Uterus (tissue), 4 donors: Measurements from ENCODE around the gene SARS1. TPM values are rescaled to one million over a fixed set of nuclear protein-coding genes. Genes with fewer than 3 reads are reported as not detected.

ENCODE experiments used
- DNase-seq, 2 donors: peaks; one replicate each; pipeline ENCODE4 v3.0.0-alpha.2; 2019 to 2020
- H3K27ac ChIP-seq, 2 donors: fragments of 200-600 bp; sonication (generic); 1 replicate in 1 of 2; 2 replicates in 1 of 2; pipeline ENCODE4 v1.5.1; 2016 to 2018
- H3K27me3 ChIP-seq, 2 donors: fragments of 200-600 bp; sonication (generic); one replicate each; pipeline ENCODE4 v1.5.1; 2018 to 2019; ENCODE audit warnings: control low read depth in 1 of 2
- H3K36me3 ChIP-seq, 2 donors: fragments of 200-600 bp; sonication (generic); one replicate each; pipeline ENCODE4 v1.5.1; 2019; ENCODE audit warnings: control low read depth in 1 of 2
- H3K4me1 ChIP-seq, 2 donors: fragments of 200-600 bp; sonication (generic); one replicate each; pipeline ENCODE4 v1.5.1; 2018 to 2019; ENCODE audit warnings: control low read depth in 1 of 2
- H3K4me3 ChIP-seq, 2 donors: fragments of 200-600 bp; sonication (generic); 1 replicate in 1 of 2; 2 replicates in 1 of 2; pipeline ENCODE4 v1.5.1; 2018 to 2019; ENCODE audit warnings: mild to moderate bottlenecking in 1 of 2
- H3K9me3 ChIP-seq, 2 donors: fragments of 200-600 bp; sonication (generic); one replicate each; pipeline ENCODE4 v1.5.1; 2019; ENCODE audit warnings: control low read depth in 1 of 2
- CTCF ChIP-seq, 4 experiments: fragments of 200-600 bp in 2 of 4; fragments of 450-650 bp in 2 of 4; sonication (generic) in 2 of 4; IDR thresholded peaks; one replicate each; pipeline ENCODE4 v1.5.1; 2016 to 2019; ENCODE audit warnings: antibody characterized with exemption in 4 of 4, mild to moderate bottlenecking in 2 of 4, moderate library complexity in 1 of 4
- POLR2A ChIP-seq, 2 donors: fragments of 450-650 bp; IDR thresholded peaks; one replicate each; pipeline ENCODE4 v1.6.1; 2016; ENCODE audit warnings: antibody characterized with exemption in 2 of 2, mild to moderate bottlenecking in 1 of 2, moderate library complexity in 1 of 2
- intact Hi-C: fragments of 100-400 bp; cut with DNase I; formaldehyde crosslinking; loops from one replicate; pipeline ENCODE4 v1.15.1; 2023; ENCODE audit warnings: low total_unique reads
- total RNA-seq, 4 donors: library from RNA; depleted of rRNA in 3 of 4; stranded (reverse); fragments of >200 nt in 3 of 4; gene quantifications; one replicate each; pipeline versions ENCODE4 v1.1.0 to v1.2.4, GENCODE V29; 2014 to 2023
- donor health status: DM: yes; HTN: yes; CAD: no.

Gene SARS1
- total RNA-seq, 4 donors from 2014 or later = 98.1 to 138 (median 112) TPM

- DNase-seq = no peak
- no peak overlapping the region for H3K27ac ChIP-seq
- H3K4me3 ChIP-seq = no peak overlapping the region
- no peaks in the 10 kb centered on the region for H3K27me3 ChIP-seq
- TF ChIP-seq POLR2A (IDR thresholded peaks at IDR 0.05) (no peak), CTCF (IDR thresholded peaks at IDR 0.05) (no peak)
- no peaks in the 10 kb centered on the region for H3K9me3 ChIP-seq
- intact Hi-C loops = no loop called here
- H3K36me3 ChIP-seq = no peaks in the 10 kb centered on the region
- H3K4me1 ChIP-seq = peaks cover 0 to 12% of the 10 kb centered on the region in 2 donors
Observed at GRCh38 chr1:109258481-109259466, 45.1 kb downstream of the SARS1 start.

GRCh38 chr1:109259674-109260557, 46.2 kb downstream of the SARS1 start:
- Histone ChIP-seq H3K9me3 (no peaks in the 10 kb centered on the region), H3K27ac (no peak overlapping the region), H3K27me3 (no peaks in the 10 kb centered on the region), H3K36me3 (no peaks in the 10 kb centered on the region), H3K4me1 (peaks cover 0 to under 1% of the 10 kb centered on the region in 2 donors), H3K4me3 (no peak overlapping the region)
- no peak for TF ChIP-seq POLR2A (IDR thresholded peaks at IDR 0.05)
- no peak for TF ChIP-seq CTCF (IDR thresholded peaks at IDR 0.05)
- intact Hi-C loops = no loop called here
- DNase-seq = no peak

GRCh38 chr1:109261006-109261405, 47.3 kb downstream of the SARS1 start:
- H3K4me3 ChIP-seq = no peak overlapping the region
- intact Hi-C loops = no loop called here
- H3K9me3 ChIP-seq = no peaks in the 10 kb centered on the region
- no peaks in the 10 kb centered on the region for H3K36me3 ChIP-seq
- no peak overlapping the region for H3K27ac ChIP-seq
- DNase-seq = no peak
- no peaks in the 10 kb centered on the region for H3K27me3 ChIP-seq
- TF ChIP-seq POLR2A (IDR thresholded peaks at IDR 0.05) = no peak
- TF ChIP-seq CTCF (IDR thresholded peaks at IDR 0.05) = no peak
- no peaks in the 10 kb centered on the region for H3K4me1 ChIP-seq

GRCh38 chr1:109261578-109261977, 47.9 kb downstream of the SARS1 start:
- intact Hi-C loops = no loop called here
- DNase-seq = no peak
- Histone ChIP-seq H3K4me3 (no peak overlapping the region), H3K27me3 (no peaks in the 10 kb centered on the region), H3K36me3 (no peaks in the 10 kb centered on the region), H3K4me1 (no peaks in the 10 kb centered on the region), H3K27ac (no peak overlapping the region), H3K9me3 (no peaks in the 10 kb centered on the region)
- no peak for TF ChIP-seq POLR2A (IDR thresholded peaks at IDR 0.05)
- TF ChIP-seq CTCF (IDR thresholded peaks at IDR 0.05) = no peak
